ENCODE data around the gene TMEM204. TPM values are rescaled to one million over a fixed set of nuclear protein-coding genes. Genes with fewer than 3 reads are reported as not detected.

TMEM204 gene
- total RNA-seq, 4 donors from 2014 or later: 14.7 to 27.7 (median 22.1) TPM

GRCh38 chr16:1551166-1551565 lies 17.7 kb downstream of the TMEM204 start:
- Histone ChIP-seq H3K9me3 (no peaks in the 10 kb centered on the region), H3K36me3 (peaks cover 0 to 19% of the 10 kb centered on the region in 2 donors), H3K4me1 (peaks cover 34 to 51% of the 10 kb centered on the region in 2 donors), H3K27me3 (no peaks in the 10 kb centered on the region), H3K27ac (peak overlapping the region; percentile 67 to 90 (median 86)), H3K4me3 (no peak overlapping the region)
- DNase-seq (no peak), ATAC-seq (no peak)
- TF ChIP-seq CTCF (IDR thresholded peaks at IDR 0.05 in 4 of 5, conservative IDR thresholded peaks at IDR 0.05 in 1 of 5) (no peak), POLR2A (IDR thresholded peaks at IDR 0.05) (no peak)
- intact Hi-C loops (cut with DNase I; ENCODE audit: low total_unique reads): no loop called here
- in situ Hi-C loops (cut with MboI; ENCODE audit: low sequenced_read_pairs in 4 of 4): no loop called here

DNA sequence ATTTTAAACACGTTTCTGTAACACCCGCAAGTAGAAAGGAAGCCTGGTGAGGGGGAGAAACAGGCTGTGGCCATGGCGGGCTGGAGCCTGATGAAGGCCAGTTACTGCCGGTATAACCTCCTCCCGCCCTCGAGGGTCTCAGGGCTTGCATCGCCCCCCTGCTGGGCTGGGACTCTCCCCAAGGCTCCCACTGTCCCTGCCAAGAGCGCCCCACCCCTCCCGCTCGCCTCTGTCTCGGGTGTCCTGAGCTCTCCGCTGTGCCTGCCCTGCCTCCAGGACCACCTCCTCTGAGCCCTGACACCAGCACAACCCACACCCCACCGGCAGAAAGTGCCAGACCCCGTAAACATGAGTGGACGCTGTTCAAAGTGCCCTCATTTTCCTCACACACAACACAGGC lies 18.7 kb downstream of the TMEM204 start:
- H3K27ac ChIP-seq: peak overlapping the region in 3 of 4 donors; percentile 25 to 87 (median 57)
- intact Hi-C loops (cut with DNase I; ENCODE audit: low total_unique reads): no loop called here

DNA sequence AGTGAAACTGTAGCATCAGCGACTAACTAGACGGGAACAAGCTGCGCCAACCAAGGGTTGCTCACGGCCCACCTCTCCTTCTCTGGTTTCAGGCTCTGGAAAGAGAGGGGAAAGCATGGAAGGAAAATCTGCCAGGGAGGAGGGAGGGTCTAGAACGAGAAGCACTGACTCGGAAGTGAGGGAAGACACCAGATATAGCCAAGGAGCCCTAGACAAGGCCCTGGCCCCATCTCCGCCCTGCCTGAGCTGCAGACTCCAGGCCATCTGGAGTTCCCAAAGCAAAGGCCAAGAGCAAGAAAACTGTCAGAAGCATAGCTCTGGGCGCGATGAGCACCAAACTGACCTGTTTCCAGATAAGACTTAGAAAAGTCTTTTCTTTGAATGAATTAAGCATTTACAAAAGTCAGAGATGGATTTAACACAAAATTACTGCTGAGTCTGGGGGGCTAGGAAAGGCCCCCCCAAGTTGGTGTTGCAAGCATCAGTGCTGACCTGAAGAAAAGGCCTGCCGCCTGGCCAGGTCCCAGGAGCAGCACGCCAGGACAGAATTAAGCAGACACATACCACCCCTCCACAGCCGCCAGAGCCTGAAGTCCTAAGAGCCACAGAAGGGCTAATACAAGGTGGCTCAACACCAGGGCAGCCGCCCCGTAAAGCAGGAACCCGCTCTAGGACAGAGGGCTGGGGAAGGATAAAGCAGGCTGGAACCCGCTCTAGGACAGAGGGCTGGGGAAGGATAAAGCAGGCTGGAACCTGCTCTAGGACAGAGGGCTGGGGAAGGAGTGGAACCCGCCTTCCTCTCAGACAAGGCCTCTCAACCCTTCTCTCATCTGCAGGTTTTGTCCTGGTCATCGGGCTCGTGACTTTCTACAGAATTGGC lies 20.7 kb downstream of the TMEM204 start:
- no peaks in the 10 kb centered on the region for H3K9me3 ChIP-seq
- H3K4me3 ChIP-seq: no peak overlapping the region
- DNase-seq: no peak
- ATAC-seq: no peak
- intact Hi-C loops (cut with DNase I; ENCODE audit: low total_unique reads): no loop called here
- no peaks in the 10 kb centered on the region for H3K27me3 ChIP-seq
- H3K36me3 ChIP-seq: peaks cover 0 to 19% of the 10 kb centered on the region in 2 donors
- peak overlapping the region in 1 of 4 donors; percentile 25 for H3K27ac ChIP-seq
- peaks cover 30 to 31% of the 10 kb centered on the region in 2 donors for H3K4me1 ChIP-seq
- TF ChIP-seq POLR2A (IDR thresholded peaks at IDR 0.05): no peak
- in situ Hi-C loops (cut with MboI; ENCODE audit: low sequenced_read_pairs in 4 of 4): no loop called here

More for the DNA sequence above, 18.7 kb downstream of the TMEM204 start:
- peaks cover 36 to 44% of the 10 kb centered on the region in 2 donors for H3K4me1 ChIP-seq
- no peak for ATAC-seq
- in situ Hi-C loops (cut with MboI; ENCODE audit: low sequenced_read_pairs in 4 of 4): no loop called here
- H3K36me3 ChIP-seq: peaks cover 0 to 19% of the 10 kb centered on the region in 2 donors
- no peak for DNase-seq
- TF ChIP-seq CTCF (IDR thresholded peaks at IDR 0.05 in 4 of 5, conservative IDR thresholded peaks at IDR 0.05 in 1 of 5): no peak
- no peak for TF ChIP-seq POLR2A (IDR thresholded peaks at IDR 0.05)
- H3K9me3 ChIP-seq: no peaks in the 10 kb centered on the region
- H3K27me3 ChIP-seq: no peaks in the 10 kb centered on the region
- no peak overlapping the region for H3K4me3 ChIP-seq

GRCh38 chr16:1554826-1555445 lies 21.5 kb downstream of the TMEM204 start:
- H3K4me1 ChIP-seq: peaks cover 23 to 24% of the 10 kb centered on the region in 2 donors
- TF ChIP-seq POLR2A (IDR thresholded peaks at IDR 0.05) (no peak), CTCF (IDR thresholded peaks at IDR 0.05 in 4 of 5, conservative IDR thresholded peaks at IDR 0.05 in 1 of 5) (no peak)
- no peak overlapping the region for H3K27ac ChIP-seq
- no peaks in the 10 kb centered on the region for H3K27me3 ChIP-seq
- H3K9me3 ChIP-seq: no peaks in the 10 kb centered on the region
- intact Hi-C loops (cut with DNase I; ENCODE audit: low total_unique reads) (no loop called here), in situ Hi-C loops (cut with MboI; ENCODE audit: low sequenced_read_pairs in 4 of 4) (no loop called here)
- H3K36me3 ChIP-seq: peaks cover 0 to 19% of the 10 kb centered on the region in 2 donors
- ATAC-seq (no peak), DNase-seq (no peak)
- no peak overlapping the region for H3K4me3 ChIP-seq

GRCh38 chr16:1556254-1556653 lies 22.8 kb downstream of the TMEM204 start:
- Histone ChIP-seq H3K36me3 (peaks cover 0 to 22% of the 10 kb centered on the region in 2 donors), H3K9me3 (no peaks in the 10 kb centered on the region), H3K4me1 (peaks cover 10 to 11% of the 10 kb centered on the region in 2 donors), H3K27me3 (no peaks in the 10 kb centered on the region), H3K27ac (peak overlapping the region in 2 of 4 donors; percentile 43 to 58), H3K4me3 (no peak overlapping the region)
- TF ChIP-seq POLR2A (IDR thresholded peaks at IDR 0.05) (no peak), CTCF (IDR thresholded peaks at IDR 0.05 in 4 of 5, conservative IDR thresholded peaks at IDR 0.05 in 1 of 5) (peak in 1 of 5 experiments; percentile 10)
- ATAC-seq (peak in 1 of 2 donors; percentile 73), DNase-seq (peak in 1 of 2 donors; percentile 62)
- intact Hi-C loops (cut with DNase I; ENCODE audit: low total_unique reads): no loop called here
- in situ Hi-C loops (cut with MboI; ENCODE audit: low sequenced_read_pairs in 4 of 4): no loop called here
